GM21737 (cell line): ENCODE data around the gene ACTR2.
A peak's percentile ranks its signal among the peaks of the same experiment; 100 is the strongest.

ENCODE experiments used
- ATAC-seq: cut with Tn5 transposase; IDR thresholded peaks from one replicate; pipeline ENCODE4 v1.9.1; 2021; ENCODE audit warnings: mild to moderate bottlenecking, moderate library complexity; ENCODE audit not compliant: unreplicated experiment

The ACTR2 gene

DNA sequence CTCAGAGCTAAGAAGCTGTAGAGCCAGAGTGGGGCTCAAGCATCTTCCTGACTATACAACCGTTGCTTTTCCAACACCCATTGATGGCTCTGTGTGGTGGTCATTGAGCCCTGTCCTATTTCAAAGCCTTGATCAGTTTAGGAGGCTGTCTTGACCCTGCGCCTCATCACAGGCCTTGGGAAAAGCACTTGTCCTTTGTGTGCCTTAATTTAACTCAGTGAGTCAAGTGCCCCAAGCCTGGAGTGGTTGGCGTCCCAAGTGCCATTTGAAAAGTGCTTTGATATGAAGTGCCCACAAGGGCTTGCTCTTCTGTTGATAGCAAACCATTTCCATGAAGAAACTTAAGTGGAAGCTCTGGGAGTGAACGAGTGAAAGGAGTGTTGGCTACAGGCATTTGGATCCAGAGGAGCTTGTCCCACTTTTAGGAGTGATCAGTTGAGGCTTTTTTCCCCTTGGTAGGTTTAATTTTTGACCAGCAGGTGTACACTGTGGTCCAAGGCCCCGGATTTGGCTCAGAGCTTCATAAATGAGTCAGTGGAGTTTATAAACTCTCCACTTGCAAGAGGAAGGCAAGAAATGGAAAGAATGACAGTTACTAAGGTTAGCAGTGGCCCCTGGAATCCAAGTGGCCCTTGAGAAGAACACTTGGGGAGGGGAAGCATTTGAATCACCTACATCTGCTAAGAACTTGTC, 50.3 kb downstream of the ACTR2 start:
- no peak for ATAC-seq

- no peak for ATAC-seq
Observed at GRCh38 chr2:65278531-65278981, 50.9 kb downstream of the ACTR2 start.

- no peak for ATAC-seq
Observed at GRCh38 chr2:65279756-65280155, 52.1 kb downstream of the ACTR2 start.

DNA sequence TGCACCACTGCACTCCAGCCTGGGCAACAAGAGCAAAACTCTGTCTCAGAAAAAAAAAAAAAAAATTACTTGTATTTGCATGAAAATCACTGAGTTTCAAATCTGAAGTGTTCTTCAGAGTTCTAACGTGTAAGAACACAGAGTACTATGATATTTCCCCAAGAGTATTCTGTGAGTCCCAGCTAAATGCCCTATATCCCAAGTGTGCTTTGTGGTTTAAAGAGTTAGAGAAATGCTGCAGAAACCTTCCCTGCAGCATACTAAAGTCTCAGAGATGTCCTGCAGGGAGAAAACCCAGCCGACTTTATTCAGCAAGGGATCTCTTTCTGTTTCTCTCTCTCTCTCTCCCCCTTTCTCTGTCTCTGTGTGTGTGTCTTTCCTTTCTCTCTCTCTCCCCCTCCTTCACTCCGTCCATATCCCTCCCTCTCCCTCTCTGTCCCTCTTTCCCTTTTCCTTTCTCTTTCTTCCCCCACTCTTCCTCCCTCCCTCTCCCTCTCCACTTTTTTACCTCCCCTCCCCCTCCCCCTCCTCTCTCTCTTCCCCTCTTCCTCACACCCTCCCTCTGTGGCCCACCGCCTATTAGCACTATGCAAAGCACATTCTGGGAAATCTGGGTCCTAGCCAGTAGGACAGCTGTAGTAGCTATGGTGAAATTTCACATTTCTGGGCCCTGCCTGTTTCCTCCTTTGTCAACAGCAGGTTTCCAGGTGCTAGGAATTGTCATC, 54.2 kb downstream of the ACTR2 start:
- no peak for ATAC-seq

GRCh38 chr2:65282477-65283053, 54.9 kb downstream of the ACTR2 start:
- ATAC-seq: no peak

DNA sequence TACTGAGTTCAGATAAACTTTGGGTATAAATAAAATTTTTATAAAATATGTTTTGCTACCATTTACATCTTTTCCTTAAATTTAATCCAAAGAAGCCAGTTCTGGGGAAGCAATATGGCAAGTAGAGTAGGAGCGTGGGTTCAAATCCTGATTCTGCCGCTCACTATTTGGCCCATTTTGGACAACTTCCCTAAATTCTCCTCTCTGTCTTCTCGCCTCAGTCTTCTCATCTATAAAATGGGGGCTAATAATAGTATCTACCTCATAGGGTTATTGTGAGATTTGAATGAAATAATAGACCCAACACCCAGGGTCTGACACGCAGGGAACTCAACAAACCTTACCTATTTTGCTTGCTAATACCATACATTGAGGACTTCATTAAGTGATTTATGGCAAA, 59.7 kb downstream of the ACTR2 start:
- no peak for ATAC-seq

GRCh38 chr2:65291216-65292105, 63.8 kb downstream of the ACTR2 start:
- ATAC-seq: no peak

DNA sequence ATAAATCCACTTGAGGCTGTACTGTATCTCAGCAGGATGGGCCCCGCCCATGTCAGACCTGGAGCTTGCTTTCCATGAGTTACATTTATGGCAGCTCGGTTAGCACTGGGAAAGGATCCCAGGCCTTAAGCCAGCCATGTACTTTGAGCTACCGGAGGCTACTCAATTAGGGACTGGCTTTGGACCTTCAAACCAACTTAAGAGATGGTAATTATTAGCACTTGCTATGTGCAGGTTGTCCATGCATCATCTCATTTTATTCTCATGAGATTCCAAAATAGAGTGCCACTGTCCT, 64.4 kb downstream of the ACTR2 start:
- no peak for ATAC-seq

- no peak for ATAC-seq
Observed at GRCh38 chr2:65292461-65293011, 64.9 kb downstream of the ACTR2 start.

GRCh38 chr2:65293376-65293775, 65.7 kb downstream of the ACTR2 start:
- ATAC-seq: no peak

DNA sequence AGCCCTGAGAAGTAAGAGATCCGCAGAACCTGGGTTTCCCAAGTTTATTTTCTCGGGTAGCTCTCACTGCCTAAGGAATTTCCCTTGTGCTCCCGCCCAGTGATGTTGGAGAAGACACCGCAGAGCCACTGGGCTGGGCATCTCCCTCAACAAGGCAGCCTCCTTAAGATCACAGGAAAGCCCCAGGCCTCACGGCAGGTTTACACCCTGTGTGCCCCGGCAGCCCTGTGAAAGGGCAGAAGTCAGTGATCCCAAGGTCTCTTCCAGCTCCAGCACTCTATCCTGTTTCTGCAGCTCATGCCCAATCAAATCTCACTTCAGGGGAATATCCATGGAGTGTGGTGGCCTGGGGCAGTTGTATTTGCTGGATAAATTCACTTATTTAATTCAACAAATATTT, 66.5 kb downstream of the ACTR2 start:
- ATAC-seq: no peak

DNA sequence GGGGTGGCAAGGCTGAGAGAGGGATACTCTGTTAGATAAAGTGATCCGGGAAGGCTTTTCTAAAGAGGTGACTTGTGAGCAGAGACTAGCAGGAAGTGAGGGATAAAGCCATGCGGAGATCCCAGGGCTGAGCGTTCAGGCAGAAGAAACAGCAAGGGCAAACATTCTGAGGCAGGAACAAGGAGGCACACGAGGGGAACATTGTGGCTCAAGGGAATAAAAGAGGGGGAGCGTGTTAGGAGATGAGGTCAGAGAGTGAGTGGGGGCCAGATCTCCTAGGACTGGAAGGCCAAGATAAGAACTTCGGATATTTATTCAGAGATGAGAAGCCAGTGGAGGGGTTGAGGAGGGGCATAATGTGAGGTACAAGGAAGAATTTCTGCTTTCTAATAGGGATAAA, 67.1 kb downstream of the ACTR2 start:
- ATAC-seq: no peak

GRCh38 chr2:65296971-65297370, 69.3 kb downstream of the ACTR2 start:
- ATAC-seq: no peak

DNA sequence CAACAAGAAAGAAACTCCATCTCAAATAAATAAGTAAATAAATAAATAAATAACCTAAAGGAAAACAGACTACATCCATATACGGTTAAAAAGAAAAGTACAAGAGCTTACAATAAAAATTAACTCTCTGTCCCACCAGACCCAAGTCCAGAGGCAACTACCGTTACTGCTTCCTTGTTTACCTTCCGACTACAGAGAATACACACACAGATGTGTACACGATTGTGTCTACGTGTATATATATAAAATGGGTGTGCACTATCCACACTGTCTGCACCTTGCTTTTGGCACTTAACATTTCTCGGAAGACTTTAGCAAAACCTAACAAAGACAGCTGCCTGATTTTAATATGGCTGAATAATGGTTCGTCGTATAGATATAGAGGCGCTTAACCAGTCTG, 69.9 kb downstream of the ACTR2 start:
- no peak for ATAC-seq

GRCh38 chr2:65298089-65298488, 70.5 kb downstream of the ACTR2 start:
- ATAC-seq: no peak

- no peak for ATAC-seq
Observed at GRCh38 chr2:65299246-65299645, 71.6 kb downstream of the ACTR2 start.

GRCh38 chr2:65300134-65300760, 72.6 kb downstream of the ACTR2 start:
- no peak for ATAC-seq

DNA sequence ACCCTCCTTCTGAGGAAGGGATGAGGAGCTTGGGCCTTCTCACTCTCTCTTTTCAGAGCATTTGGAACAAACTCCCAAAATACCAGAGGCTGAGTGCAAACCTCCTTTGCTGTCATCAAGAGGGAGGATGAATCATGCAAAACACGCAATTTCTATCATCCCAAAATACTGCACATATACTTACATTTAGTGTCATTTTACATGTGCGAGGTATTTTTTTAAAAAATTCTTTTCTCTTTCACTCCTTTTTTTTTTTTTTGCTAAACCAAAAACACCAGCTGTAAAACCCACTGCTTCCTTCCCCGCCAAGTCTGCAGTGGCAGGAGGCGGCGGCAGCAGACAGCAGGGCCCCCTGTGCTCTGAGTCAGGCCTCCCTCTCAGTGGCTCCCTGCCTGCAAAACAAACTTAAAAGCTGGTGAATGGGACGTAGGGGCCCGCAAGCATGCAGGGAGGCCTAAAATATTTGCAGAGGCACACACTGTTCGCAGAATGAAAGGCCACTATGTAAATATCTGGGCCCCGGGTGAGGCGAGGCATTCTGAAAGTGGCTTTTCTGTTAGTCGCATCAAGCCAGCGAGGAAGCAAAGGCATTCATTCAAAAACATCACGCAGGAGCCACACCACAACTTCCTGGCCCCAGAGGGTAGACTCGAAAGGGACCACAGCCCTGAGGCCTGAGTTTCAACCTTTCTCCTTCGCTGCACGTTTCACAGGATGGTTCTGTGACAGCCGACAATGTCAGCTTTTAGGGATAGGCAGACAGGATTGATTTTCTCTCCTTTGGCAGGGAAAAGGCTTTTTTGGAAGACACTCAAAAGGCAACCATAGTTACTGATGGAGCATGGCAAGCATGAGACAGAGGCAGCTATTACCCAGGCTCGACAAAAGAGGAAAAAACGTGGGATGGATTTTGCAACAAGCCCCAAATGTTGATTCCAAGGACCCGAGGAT, 73.4 kb downstream of the ACTR2 start:
- ATAC-seq: peak; percentile 86

- ATAC-seq: no peak
Observed at GRCh38 chr2:65305934-65306333, 78.3 kb downstream of the ACTR2 start.

DNA sequence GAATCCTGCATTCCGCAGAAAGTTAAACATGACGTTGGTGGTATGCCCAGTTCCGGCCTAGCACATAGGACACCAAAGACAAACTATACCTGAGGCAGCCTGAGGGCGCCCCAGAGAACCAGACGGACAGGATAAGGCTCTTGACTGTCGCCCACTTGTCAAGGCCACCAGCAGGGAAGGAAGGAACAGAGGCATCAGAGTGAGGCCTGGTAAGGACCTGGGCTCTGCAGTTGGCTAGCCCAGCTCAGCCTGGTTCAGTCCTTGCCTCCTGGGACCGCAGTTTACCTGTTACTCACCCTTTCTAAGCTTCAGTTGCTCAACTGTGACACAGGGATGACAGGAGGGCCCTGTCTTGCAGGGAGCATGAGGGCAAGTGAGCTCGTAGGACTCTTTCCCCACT, 82.1 kb downstream of the ACTR2 start:
- ATAC-seq: no peak
